Activated CD4-positive, alpha-beta T cell treated with anti-CD3 and anti-CD28 coated beads for 48 hours (primary cell): Measurements from ENCODE around the gene IER5.

Source experiments
- DNase-seq: peaks from one replicate; pipeline ENCODE4 v3.0.0-alpha.2; 2020

The IER5 gene

GRCh38 chr1:181135815-181136737, 47.6 kb downstream of the IER5 start:
- DNase-seq: no peak

- DNase-seq: no peak
Measured at GRCh38 chr1:181136738-181137122, 48.2 kb downstream of the IER5 start.

- no peak for DNase-seq
Measured at GRCh38 chr1:181137217-181137743, 48.8 kb downstream of the IER5 start.

GRCh38 chr1:181139631-181140061, 51.1 kb downstream of the IER5 start:
- no peak for DNase-seq

GRCh38 chr1:181140398-181140797, 51.9 kb downstream of the IER5 start:
- peak; percentile 61 for DNase-seq

GRCh38 chr1:181140891-181141290, 52.4 kb downstream of the IER5 start:
- DNase-seq: no peak

- DNase-seq: peak; percentile 85
Measured at GRCh38 chr1:181141431-181141910, 53.0 kb downstream of the IER5 start.
